Testis (tissue), 2 donors: ENCODE results near the gene CBARP.

ENCODE experiments used
- CTCF ChIP-seq, 3 experiments: fragments of 450-650 bp in 2 of 3; fragments of 200-600 bp in 1 of 3; sonication (generic) in 1 of 3; IDR thresholded peaks; one replicate each; pipeline ENCODE4 v1.5.1; 2016 to 2019; ENCODE audit warnings: antibody characterized with exemption in 3 of 3, mild to moderate bottlenecking in 2 of 3, moderate library complexity in 1 of 3
- POLR2A ChIP-seq: fragments of 450-650 bp; IDR thresholded peaks from one replicate; pipeline ENCODE4 v1.6.1; 2017; ENCODE audit warnings: antibody characterized with exemption, mild to moderate bottlenecking, moderate library complexity

- TF ChIP-seq CTCF (IDR thresholded peaks at IDR 0.05) (no peak), POLR2A (no peak)
These were observed 55.7 kb downstream of the CBARP start for GRCh38 chr19:1182068-1182467.
